Skin epidermis (tissue), 12 donors: Measurements from ENCODE around the gene SLCO2A1.

Experiments used
- H3K27ac ChIP-seq, 21 experiments: fragments of 200-600 bp; sonication (generic) in 11 of 21; one replicate each; pipeline ENCODE4 v1.5.0; 2020; ENCODE audit warnings: mild to moderate bottlenecking in 3 of 21, inconsistent platforms in 2 of 21, moderate library complexity in 2 of 21
- H3K4me3 ChIP-seq, 7 experiments: fragments of 200-600 bp; sonication (generic) in 2 of 7; one replicate each; pipeline ENCODE4 v1.5.0; 2020; ENCODE audit warnings: inconsistent platforms in 2 of 7, mild to moderate bottlenecking in 2 of 7, moderate library complexity in 1 of 7

Gene SLCO2A1

GRCh38 chr3:134007819-134008218 lies 21.9 kb downstream of the SLCO2A1 start:
- Histone ChIP-seq H3K27ac (no peak overlapping the region), H3K4me3 (no peak overlapping the region)

DNA sequence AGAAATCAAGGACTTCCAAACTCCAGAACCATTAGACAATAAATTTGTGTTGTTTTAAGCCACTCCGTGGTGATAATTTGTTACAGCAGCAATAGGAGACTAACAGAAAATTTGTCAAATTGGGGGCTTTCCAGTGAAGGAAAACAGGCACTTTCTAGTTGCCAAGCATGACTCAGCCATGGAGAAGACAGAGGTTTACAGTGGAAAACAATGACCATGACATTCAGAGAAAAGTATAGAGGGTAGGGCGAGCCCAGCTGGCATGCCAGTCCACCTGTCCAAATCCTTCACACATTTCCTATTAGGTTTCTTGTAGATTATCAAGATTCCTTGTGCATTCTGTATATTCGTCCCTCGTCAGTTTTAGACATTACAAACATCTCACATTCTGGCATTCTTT lies 24.9 kb downstream of the SLCO2A1 start:
- H3K4me3 ChIP-seq: no peak overlapping the region
- H3K27ac ChIP-seq: no peak overlapping the region

DNA sequence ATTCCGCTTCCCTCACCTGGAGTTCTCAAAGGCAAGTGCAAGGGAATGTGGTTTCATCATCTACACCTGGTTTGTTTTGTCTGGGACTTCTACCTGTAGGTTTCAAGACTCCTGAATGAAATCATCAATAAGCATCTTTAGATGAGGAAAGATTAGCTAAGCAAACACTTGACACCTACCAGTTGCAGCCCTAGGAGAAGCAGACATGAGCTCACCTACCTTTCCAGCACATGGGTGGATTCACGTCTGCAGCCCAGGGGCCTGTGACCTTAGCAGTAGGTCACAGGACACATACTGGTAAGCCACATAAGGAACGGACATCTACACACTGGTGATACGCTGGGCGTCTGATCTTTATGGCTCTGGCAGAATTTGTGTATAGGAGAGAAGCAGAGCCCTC lies 26.7 kb downstream of the SLCO2A1 start:
- H3K27ac ChIP-seq: peak overlapping the region in 3 of 21 experiments; percentile 27 to 57 (median 40)
- H3K4me3 ChIP-seq: no peak overlapping the region

- H3K4me3 ChIP-seq: no peak overlapping the region
- H3K27ac ChIP-seq: peak overlapping the region in 1 of 21 experiments; percentile 22
Observed at GRCh38 chr3:134002306-134002705, 27.4 kb downstream of the SLCO2A1 start.

DNA sequence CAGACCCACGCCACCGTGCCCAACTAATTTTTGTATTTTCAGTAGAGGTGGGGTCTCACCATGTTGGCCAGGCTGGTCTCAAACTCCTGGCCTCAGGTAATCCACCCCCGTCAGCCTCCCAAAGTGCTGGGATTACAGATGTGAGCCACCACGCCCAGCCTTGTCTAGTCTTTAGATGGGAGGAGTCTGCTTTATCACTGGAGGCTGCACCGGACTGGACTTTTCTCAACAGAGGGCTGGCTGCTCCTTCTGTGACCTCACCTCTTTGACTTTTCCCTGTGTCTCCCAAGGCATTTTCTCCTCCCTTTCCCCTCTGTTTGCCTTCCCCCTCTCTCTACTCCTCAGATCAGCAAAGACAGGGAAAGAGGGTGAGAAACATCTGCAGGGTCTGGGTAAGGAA lies 28.5 kb downstream of the SLCO2A1 start:
- no peak overlapping the region for H3K27ac ChIP-seq
- H3K4me3 ChIP-seq: no peak overlapping the region

- Histone ChIP-seq H3K4me3 (no peak overlapping the region), H3K27ac (no peak overlapping the region)
Observed at GRCh38 chr3:133999891-134000685, 29.6 kb downstream of the SLCO2A1 start.

DNA sequence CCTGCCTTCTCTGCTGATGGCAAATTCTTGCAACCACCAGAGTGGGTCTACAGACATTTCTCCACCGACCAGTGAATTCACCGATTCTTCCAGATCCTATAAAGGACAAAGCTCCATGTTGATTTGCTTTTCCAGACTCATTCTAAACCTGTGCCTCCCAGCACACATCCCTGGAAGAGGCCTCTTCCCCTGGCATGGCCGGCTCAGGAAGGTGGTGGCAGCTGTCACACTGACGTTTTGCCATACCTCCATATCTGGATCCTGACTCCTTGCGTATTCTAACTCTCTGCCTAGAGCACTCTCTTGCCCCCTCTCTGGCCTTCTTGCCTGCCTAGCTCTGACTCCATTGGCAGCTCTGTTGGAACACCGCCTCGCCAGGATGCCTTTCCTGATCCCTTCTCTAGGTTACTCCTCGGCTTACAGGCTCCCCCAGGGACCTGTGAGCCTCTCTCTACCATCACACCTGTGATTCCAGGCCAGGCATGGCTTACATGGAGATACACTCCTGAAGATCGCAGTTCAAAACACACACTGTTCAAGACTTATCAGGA lies 31.0 kb downstream of the SLCO2A1 start:
- Histone ChIP-seq H3K4me3 (no peak overlapping the region), H3K27ac (no peak overlapping the region)

DNA sequence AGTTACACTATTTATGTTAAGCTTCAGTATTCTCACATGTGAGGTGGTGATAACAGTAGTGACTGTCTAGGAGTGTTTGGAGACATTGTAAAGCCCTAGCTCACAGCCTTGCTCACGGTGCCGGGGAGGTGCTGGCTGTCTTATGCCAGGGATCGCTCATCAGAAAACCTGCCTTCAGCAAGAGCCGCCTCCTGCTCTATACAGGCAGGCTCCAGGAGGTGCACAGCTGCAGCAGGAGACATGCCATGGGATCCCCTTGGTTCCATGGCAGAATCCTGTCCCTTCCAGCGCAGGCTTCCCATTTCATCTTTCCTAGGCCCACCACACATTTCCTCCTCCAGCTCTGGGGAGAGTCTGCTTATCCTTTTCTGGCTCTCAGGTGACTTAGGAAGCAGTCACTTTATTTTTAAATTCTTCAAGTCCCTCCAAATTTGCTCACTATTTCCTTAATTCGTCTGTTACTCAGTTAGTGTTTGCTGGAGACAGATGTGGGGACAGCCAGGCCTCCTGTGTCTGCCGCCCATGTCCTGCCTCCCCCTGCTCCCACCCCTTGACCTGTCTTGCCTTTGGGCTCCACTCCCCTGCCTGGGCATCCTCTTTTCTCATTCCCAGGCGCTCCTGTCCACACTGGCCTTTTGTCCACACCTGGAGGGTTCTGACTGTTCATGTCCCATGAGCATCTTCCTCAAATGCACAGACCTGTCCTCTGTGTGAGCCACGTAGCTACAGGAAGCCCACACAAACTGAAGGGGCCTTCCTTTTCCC lies 31.7 kb downstream of the SLCO2A1 start:
- Histone ChIP-seq H3K27ac (no peak overlapping the region), H3K4me3 (no peak overlapping the region)

DNA sequence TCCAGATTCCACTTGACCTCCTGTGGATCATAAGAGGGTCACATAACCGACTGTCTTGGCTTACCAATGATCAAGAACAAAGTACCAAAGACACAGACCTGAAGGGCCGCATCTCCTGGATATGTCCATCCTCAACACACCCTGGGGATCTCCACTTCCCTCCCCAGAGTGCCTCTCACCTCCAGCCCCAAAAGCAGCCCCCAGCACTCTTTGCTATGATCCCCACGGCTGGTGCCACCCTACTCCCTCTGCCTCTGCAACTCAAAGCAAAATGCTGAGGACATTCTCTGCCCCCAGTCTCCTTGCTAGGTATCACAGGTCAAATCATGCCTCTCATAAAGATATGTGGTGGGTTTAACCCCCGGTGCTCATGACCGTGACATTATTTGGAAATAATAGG lies 32.7 kb downstream of the SLCO2A1 start:
- H3K4me3 ChIP-seq: no peak overlapping the region
- H3K27ac ChIP-seq: no peak overlapping the region

DNA sequence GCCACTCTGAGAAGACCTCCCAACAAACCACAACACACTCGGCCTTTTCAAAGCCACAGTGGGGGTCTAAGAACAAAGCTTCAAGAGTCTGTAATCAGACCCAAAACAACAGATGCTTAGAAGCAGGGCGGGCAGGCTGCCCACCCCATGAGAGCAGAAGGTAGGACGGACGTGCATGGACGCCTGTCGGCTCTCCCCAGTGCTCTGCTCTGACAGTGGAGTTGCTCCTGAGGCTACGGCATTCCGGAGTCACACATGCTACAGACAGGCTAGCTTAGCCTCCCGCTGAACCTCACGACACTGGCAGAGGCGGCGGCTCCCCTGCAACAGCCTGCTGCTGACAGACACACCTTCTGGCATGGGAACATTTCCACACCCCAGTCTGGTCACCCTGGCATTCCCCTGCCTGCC lies 33.5 kb downstream of the SLCO2A1 start:
- Histone ChIP-seq H3K27ac (no peak overlapping the region), H3K4me3 (no peak overlapping the region)

- Histone ChIP-seq H3K27ac (no peak overlapping the region), H3K4me3 (no peak overlapping the region)
Observed at GRCh38 chr3:133995264-133995663, 34.5 kb downstream of the SLCO2A1 start.

- H3K4me3 ChIP-seq: no peak overlapping the region
- no peak overlapping the region for H3K27ac ChIP-seq
Observed at GRCh38 chr3:133994166-133994890, 35.4 kb downstream of the SLCO2A1 start.

- Histone ChIP-seq H3K4me3 (no peak overlapping the region), H3K27ac (no peak overlapping the region)
Observed at GRCh38 chr3:133992951-133993620, 36.6 kb downstream of the SLCO2A1 start.

DNA sequence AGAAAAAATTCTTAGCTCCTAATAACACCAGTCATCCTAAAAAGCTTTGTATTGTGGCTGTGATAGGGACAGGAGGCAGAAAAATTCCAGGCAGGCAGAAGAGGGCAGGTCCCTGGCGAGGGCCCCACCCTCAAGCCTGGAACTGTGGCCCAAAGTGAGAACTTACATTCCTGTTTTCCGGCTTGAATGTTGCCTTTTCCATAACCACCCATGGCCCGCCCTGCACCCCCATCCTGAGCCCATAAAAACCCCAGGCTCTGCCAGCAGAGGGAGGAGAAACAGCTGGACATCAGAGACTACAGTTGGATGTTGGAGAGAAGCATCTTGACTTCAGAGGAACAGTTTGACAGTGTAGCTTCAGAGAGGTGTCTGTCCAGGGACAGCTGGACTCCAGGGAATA lies 37.3 kb downstream of the SLCO2A1 start:
- no peak overlapping the region for H3K4me3 ChIP-seq
- H3K27ac ChIP-seq: no peak overlapping the region

GRCh38 chr3:133991637-133992036 lies 38.1 kb downstream of the SLCO2A1 start:
- Histone ChIP-seq H3K27ac (peak overlapping the region in 1 of 21 experiments; percentile 9), H3K4me3 (no peak overlapping the region)

- no peak overlapping the region for H3K4me3 ChIP-seq
- no peak overlapping the region for H3K27ac ChIP-seq
Observed at GRCh38 chr3:133991209-133991608, 38.5 kb downstream of the SLCO2A1 start.

DNA sequence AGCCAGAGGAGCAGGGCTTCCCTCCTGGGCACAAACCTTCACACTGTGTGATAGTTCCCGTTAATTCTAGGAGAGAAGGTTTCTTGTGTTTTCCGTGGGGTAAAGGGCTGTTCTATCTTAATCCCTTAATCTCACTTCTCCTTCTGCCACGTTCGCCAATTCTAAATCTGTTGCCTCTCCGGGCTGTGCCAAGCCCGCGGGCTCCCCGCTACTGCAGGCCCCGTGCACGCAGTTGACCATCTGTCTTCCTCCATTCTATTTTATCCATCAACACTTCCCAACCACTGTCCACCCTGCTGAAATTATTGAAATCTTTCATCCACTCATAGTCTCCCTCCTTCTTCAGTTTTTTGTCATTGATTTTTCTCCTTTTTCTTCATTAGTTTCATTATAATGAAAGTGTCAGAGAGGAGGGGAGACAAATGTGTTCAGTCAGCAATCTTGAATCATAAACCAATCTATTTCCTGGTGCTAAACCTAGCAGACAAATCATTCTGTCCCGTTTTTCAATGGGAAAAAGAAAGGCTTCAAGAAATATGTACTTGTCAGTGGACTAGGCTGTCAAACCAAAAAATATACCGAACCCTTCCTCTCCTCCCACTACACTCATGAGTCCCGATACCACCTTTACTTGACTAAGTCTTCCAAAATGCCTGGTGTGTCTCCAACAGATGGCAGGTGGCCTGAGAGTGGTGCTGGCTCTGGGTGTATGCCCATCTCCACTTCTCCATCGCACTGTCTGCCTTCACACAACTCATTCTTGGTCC lies 39.6 kb downstream of the SLCO2A1 start:
- Histone ChIP-seq H3K4me3 (no peak overlapping the region), H3K27ac (no peak overlapping the region)

GRCh38 chr3:133988631-133989161 lies 41.0 kb downstream of the SLCO2A1 start:
- no peak overlapping the region for H3K4me3 ChIP-seq
- no peak overlapping the region for H3K27ac ChIP-seq
